Hair follicle dermal papilla cell (primary cell): ENCODE data around the gene TCF20. TPM values are rescaled to one million over a fixed set of nuclear protein-coding genes. Genes with fewer than 3 reads are reported as not detected.

Experiments
- total RNA-seq: library from RNA; depleted of rRNA; stranded (reverse); fragments of >200 nt; gene quantifications from 2 replicates; pipeline ENCODE4 v1.2.3, GENCODE V29; 2012

TCF20 gene
- 48.3 and 60.5 TPM in 2 replicates for total RNA-seq

DNA sequence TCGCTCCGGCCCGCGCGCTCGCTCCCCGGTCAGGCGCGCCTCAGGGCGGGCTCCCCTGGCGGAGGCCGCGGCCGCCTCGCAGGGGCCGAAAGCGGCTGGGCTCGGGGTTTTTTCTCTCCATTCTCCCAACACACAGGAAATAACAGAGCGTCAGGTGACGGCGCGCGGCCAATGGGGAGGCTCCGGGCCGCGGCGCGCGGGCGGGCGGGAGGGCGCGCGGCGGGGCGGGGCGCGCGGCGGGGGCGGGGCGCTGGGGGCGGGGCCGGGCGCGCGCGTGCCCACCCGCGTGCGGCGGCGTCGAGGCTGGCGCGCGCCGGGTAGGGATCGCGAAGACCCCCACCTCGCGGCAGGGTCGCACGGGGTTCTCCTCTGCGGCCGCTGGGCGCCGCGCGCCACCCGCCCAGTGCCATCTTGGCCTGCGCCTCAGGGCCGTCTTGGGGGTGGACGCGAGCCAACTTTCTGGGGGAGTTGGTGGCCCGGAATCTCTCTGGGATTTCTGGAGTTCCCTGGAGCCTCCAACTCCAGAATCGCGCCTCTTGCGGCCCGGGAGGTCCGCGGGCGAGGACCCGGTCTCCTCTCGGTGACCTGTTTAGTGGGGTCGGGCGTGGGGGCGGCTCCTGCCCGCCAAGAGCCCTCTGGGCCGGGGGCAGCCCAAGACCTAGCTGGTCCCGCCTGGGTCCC, at the start of gene TCF20:
Gene TCF20 (minus strand): TSS at position 144 of the 681 bp plus-strand sequence. CDS start 55,348 bp downstream, outside the sequence.

Other genes starting within 250 kb of the TCF20 start
- 71.3 and 76.3 TPM in 2 replicates for gene NAGA, start 199.8 kb downstream of the TCF20 start, total RNA-seq
- 28.9 and 33.8 TPM in 2 replicates for gene PHETA2, start 196.4 kb downstream of the TCF20 start, total RNA-seq
- gene SMDT1, start 191.0 kb downstream of the TCF20 start, total RNA-seq = 3.4 and 5.7 TPM in 2 replicates
- 23.5 and 32.2 TPM in 2 replicates for gene NDUFA6, start 179.9 kb downstream of the TCF20 start, total RNA-seq
- gene CYP2D6, start 139.8 kb downstream of the TCF20 start, total RNA-seq = 0.24 and 0.49 TPM in 2 replicates
- gene NFAM1, start 161.8 kb upstream of the TCF20 start, total RNA-seq = under 0.01 and 0.12 TPM in 2 replicates
- gene RRP7A, start 249.1 kb upstream of the TCF20 start, total RNA-seq = 20.6 and 23.7 TPM in 2 replicates